Aorta (tissue), 5 donors: ENCODE data around the gene KIT. TPM values are rescaled to one million over a fixed set of nuclear protein-coding genes. Genes with fewer than 3 reads are reported as not detected.

ENCODE experiments used
- ATAC-seq: fragments of 200-7000 bp; cut with Tn5 transposase; one replicate; pipeline ENCODE4 v1.9.1; 2022; ENCODE audit warnings: moderate library complexity; ENCODE audit not compliant: low FRiP score
- DNase-seq, 2 donors: peaks; one replicate each; pipeline ENCODE4 v3.0.0-alpha.2; 2020
- H3K27ac ChIP-seq, 2 donors: one replicate each; pipeline ENCODE4 v1.5.1; 2013; ENCODE audit warnings: low read length in 2 of 2, mild to moderate bottlenecking in 2 of 2, moderate library complexity in 2 of 2, control low read depth in 1 of 2, inconsistent platforms in 1 of 2, low read depth in 1 of 2
- H3K27me3 ChIP-seq, 2 donors: one replicate each; pipeline ENCODE4 v1.6.1; 2013; ENCODE audit warnings: control low read depth in 1 of 2, low read length in 1 of 2, mild to moderate bottlenecking in 1 of 2, moderate library complexity in 1 of 2; ENCODE audit not compliant: insufficient read depth in 2 of 2, control insufficient read depth in 1 of 2
- H3K36me3 ChIP-seq, 2 donors: one replicate each; pipeline ENCODE4 v1.6.1; 2013; ENCODE audit warnings: control low read depth in 1 of 2, low read length in 1 of 2, mild to moderate bottlenecking in 1 of 2; ENCODE audit not compliant: insufficient read depth in 2 of 2, control insufficient read depth in 1 of 2
- H3K4me1 ChIP-seq, 2 donors: one replicate each; pipeline ENCODE4 v1.6.1; 2013; ENCODE audit warnings: low read length in 2 of 2, control low read depth in 1 of 2, mild to moderate bottlenecking in 1 of 2, moderate library complexity in 1 of 2; ENCODE audit not compliant: insufficient read depth in 2 of 2, control insufficient read depth in 1 of 2
- H3K4me3 ChIP-seq, 2 donors: one replicate each; pipeline ENCODE4 v1.5.1; 2013; ENCODE audit warnings: low read length in 2 of 2, control low read depth in 1 of 2, mild to moderate bottlenecking in 1 of 2
- H3K9me3 ChIP-seq: one replicate; pipeline ENCODE4 v1.6.1; 2013; ENCODE audit warnings: mild to moderate bottlenecking, low read length; ENCODE audit not compliant: control insufficient read depth
- WGBS, 2 donors: extraction: QIAGEN DNeasy Blood & Tissue Kit; methylation state at CpG; one replicate each; pipeline ENCODE4 v1.1.7; 2013; 5-methylcytosine and 5-hydroxymethylcytosine counted together
- intact Hi-C, 2 donors: fragments of 100-400 bp; cut with DNase I; formaldehyde crosslinking; loops; one replicate each; pipeline versions ENCODE4 v1.14.2 to v1.15.0; 2022
- polyA plus RNA-seq, 2 donors: library from polyadenylated mRNA; stranded (reverse); fragments of 200-250 nt; gene quantifications; one replicate each; pipeline ENCODE4 v1.2.3, GENCODE V29; 2013
- total RNA-seq, 2 donors: library from RNA; stranded (reverse); fragmentation: NEBNext Ultra II Directional; extraction: Animal tissue kit (Norgen Biotek cat#: 25700); gene quantifications; one replicate each; pipeline ENCODE4 v1.2.1, GENCODE V29; 2021
- donor health status: healthy with polysubstance abuse.
- donor health status: Bipolar disorder and iron deficiency.
- donor health status: DM: no; HTN: no; CAD: no.
- donor health status: DM: no; HTN: no; CAD: no.
- donor health status: DM: yes; HTN: yes; CAD: no.

Gene KIT
- total and polyA plus RNA-seq, 4 donors: 0.56 to 18.7 (median 5.3) TPM

- intact Hi-C loops: no loop called here
- no peaks in the 10 kb centered on the region for H3K9me3 ChIP-seq
- no peak overlapping the region for H3K27ac ChIP-seq
- H3K27me3 ChIP-seq: no peaks in the 10 kb centered on the region
- H3K4me3 ChIP-seq: no peak overlapping the region
- ATAC-seq: no peak
- H3K36me3 ChIP-seq: no peaks in the 10 kb centered on the region
- DNase-seq: no peak
- H3K4me1 ChIP-seq: no peaks in the 10 kb centered on the region
Observed at GRCh38 chr4:54678826-54679225, 21.1 kb downstream of the KIT start.

GRCh38 chr4:54679813-54680212 lies 22.1 kb downstream of the KIT start:
- no peaks in the 10 kb centered on the region for H3K36me3 ChIP-seq
- H3K9me3 ChIP-seq: no peaks in the 10 kb centered on the region
- no peaks in the 10 kb centered on the region for H3K4me1 ChIP-seq
- no peaks in the 10 kb centered on the region for H3K27me3 ChIP-seq
- 94 to 96% methylated on average over 1 of the region's 1 CpG for WGBS, 2 donors
- H3K27ac ChIP-seq: no peak overlapping the region
- no peak overlapping the region for H3K4me3 ChIP-seq
- DNase-seq (no peak), ATAC-seq (no peak)
- intact Hi-C loops: no loop called here

GRCh38 chr4:54683616-54684346 lies 26.0 kb downstream of the KIT start:
- WGBS, 2 donors: 90 to 91% methylated on average over 8 of the region's 8 CpGs
- intact Hi-C loops: no loop called here
- H3K27ac ChIP-seq: no peak overlapping the region
- no peak overlapping the region for H3K4me3 ChIP-seq
- H3K27me3 ChIP-seq: no peaks in the 10 kb centered on the region
- H3K9me3 ChIP-seq: no peaks in the 10 kb centered on the region
- ATAC-seq (no peak), DNase-seq (no peak)
- H3K36me3 ChIP-seq: peaks cover 0 to 1% of the 10 kb centered on the region in 2 donors
- H3K4me1 ChIP-seq: no peaks in the 10 kb centered on the region

GRCh38 chr4:54685810-54686209 lies 28.1 kb downstream of the KIT start:
- ATAC-seq (no peak), DNase-seq (no peak)
- Histone ChIP-seq H3K27me3 (no peaks in the 10 kb centered on the region), H3K4me1 (no peaks in the 10 kb centered on the region), H3K36me3 (peaks cover 0 to 1% of the 10 kb centered on the region in 2 donors), H3K27ac (no peak overlapping the region), H3K4me3 (no peak overlapping the region), H3K9me3 (no peaks in the 10 kb centered on the region)
- intact Hi-C loops: no loop called here
- 91 to 94% methylated on average over 1 of the region's 1 CpG for WGBS, 2 donors

GRCh38 chr4:54687887-54688841 lies 30.4 kb downstream of the KIT start:
- ATAC-seq: no peak
- H3K36me3 ChIP-seq: peaks cover 0 to 1% of the 10 kb centered on the region in 2 donors
- no peaks in the 10 kb centered on the region for H3K27me3 ChIP-seq
- no peaks in the 10 kb centered on the region for H3K4me1 ChIP-seq
- no peak overlapping the region for H3K27ac ChIP-seq
- DNase-seq: no peak
- intact Hi-C loops: no loop called here
- no peak overlapping the region for H3K4me3 ChIP-seq
- no peaks in the 10 kb centered on the region for H3K9me3 ChIP-seq
- 83 to 92% methylated on average over 11 of the region's 11 CpGs for WGBS, 2 donors

- Histone ChIP-seq H3K27ac (no peak overlapping the region), H3K27me3 (no peaks in the 10 kb centered on the region), H3K36me3 (peaks cover 0 to 4% of the 10 kb centered on the region in 2 donors), H3K9me3 (no peaks in the 10 kb centered on the region), H3K4me1 (no peaks in the 10 kb centered on the region), H3K4me3 (no peak overlapping the region)
- DNase-seq: no peak
- 85 to 87% methylated on average over 12 of the region's 12 CpGs for WGBS, 2 donors
- intact Hi-C loops: no loop called here
- no peak for ATAC-seq
Observed at GRCh38 chr4:54695337-54695736, 37.6 kb downstream of the KIT start.

GRCh38 chr4:54695788-54696187 lies 38.0 kb downstream of the KIT start:
- H3K27ac ChIP-seq: no peak overlapping the region
- H3K27me3 ChIP-seq: no peaks in the 10 kb centered on the region
- H3K4me3 ChIP-seq: no peak overlapping the region
- peaks cover 0 to 4% of the 10 kb centered on the region in 2 donors for H3K36me3 ChIP-seq
- ATAC-seq: no peak
- WGBS, 2 donors: 96 to 98% methylated on average over 3 of the region's 3 CpGs
- no peak for DNase-seq
- no peaks in the 10 kb centered on the region for H3K9me3 ChIP-seq
- H3K4me1 ChIP-seq: no peaks in the 10 kb centered on the region
- intact Hi-C loops: no loop called here

- Histone ChIP-seq H3K4me1 (no peaks in the 10 kb centered on the region), H3K9me3 (no peaks in the 10 kb centered on the region), H3K36me3 (peaks cover 0 to 4% of the 10 kb centered on the region in 2 donors), H3K4me3 (no peak overlapping the region), H3K27me3 (no peaks in the 10 kb centered on the region), H3K27ac (no peak overlapping the region)
- 96 to 97% methylated on average over 5 of the region's 5 CpGs for WGBS, 2 donors
- intact Hi-C loops: no loop called here
- ATAC-seq (no peak), DNase-seq (no peak)
Observed at GRCh38 chr4:54696649-54697048, 38.9 kb downstream of the KIT start.
